HEK293 (cell line): ENCODE data around the gene CEP44.

Source experiments
- GFI1B ChIP-seq: fragments of 450-650 bp; formaldehyde crosslinking; IDR thresholded peaks from 2 replicates; pipeline ENCODE4 v1.5.1; 2016; ENCODE audit warnings: missing biosample characterization, missing genetic modification characterization
- GLIS1 ChIP-seq: fragments of 450-650 bp; formaldehyde crosslinking; IDR thresholded peaks from 2 replicates; pipeline ENCODE4 v1.5.1; 2016; ENCODE audit warnings: missing biosample characterization, missing genetic modification characterization
- HOXC10 ChIP-seq: sonication (generic); formaldehyde crosslinking; IDR thresholded peaks from 2 replicates; pipeline ENCODE4 v1.8.1; 2023; ENCODE audit warnings: mild to moderate bottlenecking, missing genetic modification reagents
- MEIS1 ChIP-seq: sonication (generic); formaldehyde crosslinking; IDR thresholded peaks from 2 replicates; pipeline ENCODE4 v1.8.1; 2022; ENCODE audit warnings: missing genetic modification reagents, mild to moderate bottlenecking, borderline replicate concordance
- SCRT1 ChIP-seq: fragments of 450-650 bp; formaldehyde crosslinking; IDR thresholded peaks from 2 replicates; pipeline ENCODE4 v1.5.1; 2016; ENCODE audit warnings: missing biosample characterization, missing genetic modification characterization, borderline replicate concordance
- SP2 ChIP-seq: fragments of 450-650 bp; formaldehyde crosslinking; IDR thresholded peaks from 2 replicates; pipeline ENCODE4 v1.5.1; 2016; ENCODE audit warnings: missing biosample characterization, missing genetic modification characterization
- TSHZ1 ChIP-seq: fragments of 450-650 bp; formaldehyde crosslinking; IDR thresholded peaks from 2 replicates; pipeline ENCODE4 v1.5.1; 2016; ENCODE audit warnings: missing biosample characterization, missing genetic modification characterization, borderline replicate concordance
- ZBTB10 ChIP-seq: fragments of 450-650 bp; formaldehyde crosslinking; IDR thresholded peaks from 2 replicates; pipeline ENCODE4 v1.5.1; 2016; ENCODE audit warnings: missing biosample characterization, missing genetic modification characterization
- ZEB2 ChIP-seq: fragments of 450-650 bp; formaldehyde crosslinking; IDR thresholded peaks from 2 replicates; pipeline ENCODE4 v1.5.1; 2016; ENCODE audit warnings: missing biosample characterization, missing genetic modification characterization
- ZNF121 ChIP-seq: fragments of 450-650 bp; formaldehyde crosslinking; IDR thresholded peaks from 2 replicates; pipeline ENCODE4 v1.5.1; 2016; ENCODE audit warnings: missing biosample characterization, missing genetic modification characterization
- ZNF140 ChIP-seq: fragments of 450-650 bp; formaldehyde crosslinking; IDR thresholded peaks from 2 replicates; pipeline ENCODE4 v1.5.1; 2016; ENCODE audit warnings: missing biosample characterization, missing genetic modification characterization
- ZNF24 ChIP-seq: fragments of 450-650 bp; formaldehyde crosslinking; IDR thresholded peaks from 2 replicates; pipeline ENCODE4 v1.5.1; 2016; ENCODE audit warnings: missing biosample characterization, missing genetic modification characterization
- ZNF274 ChIP-seq, 2 experiments: fragments of 200-500 bp in 1 of 2; fragments of 450-650 bp in 1 of 2; sonication (Bioruptor generic) in 1 of 2; formaldehyde crosslinking in 1 of 2; IDR thresholded peaks; 2 replicates each; pipeline versions ENCODE4 v1.5.1 to v1.6.1; 2014 to 2016; ENCODE audit warnings: borderline replicate concordance in 1 of 2, inconsistent platforms in 1 of 2, low read length in 1 of 2, missing biosample characterization in 1 of 2, missing genetic modification characterization in 1 of 2
- ZNF302 ChIP-seq: fragments of 450-650 bp; formaldehyde crosslinking; IDR thresholded peaks from 2 replicates; pipeline ENCODE4 v1.5.1; 2016; ENCODE audit warnings: missing biosample characterization, missing genetic modification characterization, low read depth
- ZNF354C ChIP-seq: fragments of 450-650 bp; formaldehyde crosslinking; IDR thresholded peaks from 2 replicates; pipeline ENCODE4 v1.5.1; 2016; ENCODE audit warnings: missing biosample characterization, missing genetic modification characterization, low read depth, borderline replicate concordance
- ZNF391 ChIP-seq: fragments of 450-650 bp; formaldehyde crosslinking; IDR thresholded peaks from 2 replicates; pipeline ENCODE4 v1.5.1; 2016; ENCODE audit warnings: low read depth, missing biosample characterization, missing genetic modification characterization, borderline replicate concordance
- ZNF416 ChIP-seq: fragments of 450-650 bp; formaldehyde crosslinking; IDR thresholded peaks from 2 replicates; pipeline ENCODE4 v1.5.1; 2016; ENCODE audit warnings: missing biosample characterization, missing genetic modification characterization
- ZNF521 ChIP-seq: fragments of 450-650 bp; formaldehyde crosslinking; IDR thresholded peaks from 2 replicates; pipeline ENCODE4 v1.5.1; 2017; ENCODE audit warnings: missing biosample characterization, mild to moderate bottlenecking, missing genetic modification characterization
- ZNF596 ChIP-seq: fragments of 450-650 bp; IDR thresholded peaks from 2 replicates; pipeline ENCODE4 v1.5.0; 2018; ENCODE audit warnings: missing biosample characterization, mild to moderate bottlenecking, missing genetic modification characterization, moderate library complexity
- ZNF600 ChIP-seq: fragments of 450-650 bp; formaldehyde crosslinking; IDR thresholded peaks from 2 replicates; pipeline ENCODE4 v1.5.1; 2016; ENCODE audit warnings: missing biosample characterization, missing genetic modification characterization
- ZNF654 ChIP-seq: fragments of 450-650 bp; formaldehyde crosslinking; IDR thresholded peaks from 2 replicates; pipeline ENCODE4 v1.5.1; 2016; ENCODE audit warnings: low read depth, missing biosample characterization, missing genetic modification characterization
- ZNF658 ChIP-seq: fragments of 450-650 bp; formaldehyde crosslinking; IDR thresholded peaks from 2 replicates; pipeline ENCODE4; 2016; ENCODE audit warnings: missing biosample characterization, missing genetic modification characterization
- ZSCAN23 ChIP-seq: fragments of 450-650 bp; formaldehyde crosslinking; IDR thresholded peaks from 2 replicates; pipeline ENCODE4 v1.5.1; 2016; ENCODE audit warnings: missing biosample characterization, missing genetic modification characterization
- ZXDB ChIP-seq: fragments of 450-650 bp; formaldehyde crosslinking; IDR thresholded peaks from 2 replicates; pipeline ENCODE4 v1.5.1; 2016; ENCODE audit warnings: missing biosample characterization, missing genetic modification characterization
- TF ChIP-seq, protein P1 (sequence below): fragments of 450-650 bp; formaldehyde crosslinking; IDR thresholded peaks from 2 replicates; pipeline ENCODE4 v1.5.1; 2017; ENCODE audit warnings: missing biosample characterization, missing genetic modification characterization
- TF ChIP-seq, protein P2 (sequence below): fragments of 450-650 bp; formaldehyde crosslinking; IDR thresholded peaks from 2 replicates; pipeline ENCODE4 v1.5.1; 2016; ENCODE audit warnings: missing biosample characterization, missing genetic modification characterization, borderline replicate concordance
- TF ChIP-seq, protein P3 (sequence below): fragments of 450-650 bp; formaldehyde crosslinking; IDR thresholded peaks from 2 replicates; pipeline ENCODE4; 2016; ENCODE audit warnings: missing biosample characterization, missing genetic modification characterization

The CEP44 gene

DNA sequence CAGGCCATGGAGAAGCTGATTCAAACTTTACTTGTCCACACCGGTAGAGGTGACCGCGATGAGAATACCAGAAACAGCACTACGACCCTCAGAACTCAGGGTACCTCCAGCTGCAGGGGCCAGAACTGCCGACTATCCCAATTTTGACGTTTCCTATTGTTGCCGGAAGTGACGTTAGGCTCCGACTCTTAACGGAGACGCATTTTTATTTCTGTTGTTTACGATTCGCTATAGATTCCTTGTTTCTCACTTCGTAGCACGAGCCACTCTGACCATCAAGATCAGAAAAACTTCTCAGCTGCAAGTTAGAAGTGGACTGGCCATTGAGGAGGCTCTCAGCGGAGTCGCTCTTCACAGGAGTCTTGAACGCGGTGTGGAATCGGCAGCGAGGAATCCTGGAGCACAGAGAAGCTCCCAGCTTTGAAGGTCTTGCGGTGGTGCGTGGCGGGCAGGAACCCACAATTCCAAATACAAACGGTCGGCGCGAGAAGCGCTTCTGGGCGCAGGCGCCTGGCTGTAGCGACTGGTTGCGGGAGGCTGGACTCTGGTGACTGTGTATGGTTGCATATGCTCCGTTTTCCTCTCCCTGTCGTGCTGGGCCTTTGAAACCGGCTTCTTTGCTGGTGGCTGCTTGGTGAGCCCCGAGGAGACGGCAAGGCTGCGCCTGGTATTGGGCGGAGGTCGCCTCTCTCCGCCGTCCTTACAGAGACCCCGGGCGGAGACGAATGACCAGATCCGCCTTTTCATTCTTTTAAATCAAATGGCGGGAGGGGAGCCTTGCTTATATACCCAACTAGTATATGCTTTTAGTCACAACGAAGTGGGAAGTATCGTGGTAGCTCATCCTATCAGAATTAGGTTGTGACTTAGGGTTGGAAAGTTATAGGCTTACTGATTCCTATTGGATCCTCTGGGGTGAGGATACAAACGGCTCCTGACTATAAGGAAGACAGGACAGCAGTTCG lies at the start of gene CEP44, which contains the start of gene FBXO8 (continued):
- TF ChIP-seq, protein P1, sequence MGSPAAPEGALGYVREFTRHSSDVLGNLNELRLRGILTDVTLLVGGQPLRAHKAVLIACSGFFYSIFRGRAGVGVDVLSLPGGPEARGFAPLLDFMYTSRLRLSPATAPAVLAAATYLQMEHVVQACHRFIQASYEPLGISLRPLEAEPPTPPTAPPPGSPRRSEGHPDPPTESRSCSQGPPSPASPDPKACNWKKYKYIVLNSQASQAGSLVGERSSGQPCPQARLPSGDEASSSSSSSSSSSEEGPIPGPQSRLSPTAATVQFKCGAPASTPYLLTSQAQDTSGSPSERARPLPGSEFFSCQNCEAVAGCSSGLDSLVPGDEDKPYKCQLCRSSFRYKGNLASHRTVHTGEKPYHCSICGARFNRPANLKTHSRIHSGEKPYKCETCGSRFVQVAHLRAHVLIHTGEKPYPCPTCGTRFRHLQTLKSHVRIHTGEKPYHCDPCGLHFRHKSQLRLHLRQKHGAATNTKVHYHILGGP (tag by site-specific recombination), result no peak
- no peak for TF ChIP-seq ZNF140 (tag by site-specific recombination)
- no peak for TF ChIP-seq ZNF658
- no peak for TF ChIP-seq SCRT1 (tag by site-specific recombination)
- TF ChIP-seq ZNF302 (tag by site-specific recombination), result no peak
- no peak for TF ChIP-seq ZSCAN23 (tag by site-specific recombination)
- no peak for TF ChIP-seq ZNF521 (tag by site-specific recombination)
- 0 out of 2 replicates have a peak, but pooled peaks have one; percentile 54 for TF ChIP-seq ZEB2 (tag by site-specific recombination)
- TF ChIP-seq ZNF596 (tag by site-specific recombination), result no peak
- TF ChIP-seq ZBTB10, result no peak; the same call in 1 of the 2 replicates
- no peak for TF ChIP-seq ZNF416 (tag by site-specific recombination)
- TF ChIP-seq HOXC10, result no peak
- peak; percentile 88 for TF ChIP-seq ZXDB (tag by site-specific recombination)
- TF ChIP-seq, protein P2, sequence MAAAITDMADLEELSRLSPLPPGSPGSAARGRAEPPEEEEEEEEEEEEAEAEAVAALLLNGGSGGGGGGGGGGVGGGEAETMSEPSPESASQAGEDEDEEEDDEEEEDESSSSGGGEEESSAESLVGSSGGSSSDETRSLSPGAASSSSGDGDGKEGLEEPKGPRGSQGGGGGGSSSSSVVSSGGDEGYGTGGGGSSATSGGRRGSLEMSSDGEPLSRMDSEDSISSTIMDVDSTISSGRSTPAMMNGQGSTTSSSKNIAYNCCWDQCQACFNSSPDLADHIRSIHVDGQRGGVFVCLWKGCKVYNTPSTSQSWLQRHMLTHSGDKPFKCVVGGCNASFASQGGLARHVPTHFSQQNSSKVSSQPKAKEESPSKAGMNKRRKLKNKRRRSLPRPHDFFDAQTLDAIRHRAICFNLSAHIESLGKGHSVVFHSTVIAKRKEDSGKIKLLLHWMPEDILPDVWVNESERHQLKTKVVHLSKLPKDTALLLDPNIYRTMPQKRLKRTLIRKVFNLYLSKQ (tag by site-specific recombination), result no peak
- no peak for TF ChIP-seq ZNF654 (tag by site-specific recombination)
- TF ChIP-seq ZNF354C (tag by site-specific recombination), result no peak
- TF ChIP-seq ZNF274 (IDR thresholded peaks at IDR 0.05; ENCODE audit: low read length), result no peak
- no peak for TF ChIP-seq ZNF274 (tag by site-specific recombination; IDR thresholded peaks at IDR 0.05; ENCODE audit: borderline replicate concordance)
- TF ChIP-seq TSHZ1 (tag by site-specific recombination), result 0 out of 2 replicates have a peak, but pooled peaks have one; percentile 18
- no peak for TF ChIP-seq ZNF391 (tag by site-specific recombination)
- TF ChIP-seq SP2, result peak; percentile 41
- TF ChIP-seq MEIS1 (CRISPR knock-in tag), result no peak
- no peak for TF ChIP-seq GFI1B (tag by site-specific recombination)
- TF ChIP-seq, protein P3, sequence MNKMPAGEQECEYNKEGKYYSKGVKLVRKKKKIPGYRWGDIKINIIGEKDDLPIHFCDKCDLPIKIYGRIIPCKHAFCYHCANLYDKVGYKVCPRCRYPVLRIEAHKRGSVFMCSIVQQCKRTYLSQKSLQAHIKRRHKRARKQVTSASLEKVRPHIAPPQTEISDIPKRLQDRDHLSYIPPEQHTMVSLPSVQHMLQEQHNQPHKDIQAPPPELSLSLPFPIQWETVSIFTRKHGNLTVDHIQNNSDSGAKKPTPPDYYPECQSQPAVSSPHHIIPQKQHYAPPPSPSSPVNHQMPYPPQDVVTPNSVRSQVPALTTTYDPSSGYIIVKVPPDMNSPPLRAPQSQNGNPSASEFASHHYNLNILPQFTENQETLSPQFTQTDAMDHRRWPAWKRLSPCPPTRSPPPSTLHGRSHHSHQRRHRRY (tag by site-specific recombination), result no peak
- no peak for TF ChIP-seq GLIS1 (tag by site-specific recombination)
- 0 out of 2 replicates have a peak, but pooled peaks have one; percentile 6 for TF ChIP-seq ZNF121 (tag by site-specific recombination)
- no peak; the same call in 1 of the 2 replicates for TF ChIP-seq ZNF600 (tag by site-specific recombination)
- peak; percentile 75; the same call in 1 of the 2 replicates for TF ChIP-seq ZNF24
